IMR-90 (cell line): ENCODE results near the gene CDK6. TPM values are rescaled to one million over a fixed set of nuclear protein-coding genes. Genes with fewer than 3 reads are reported as not detected.

Source experiments
- NFE2L2 ChIP-seq: fragments of 150-350 bp; IDR thresholded peaks from 2 replicates; pipeline ENCODE4 v1.6.1; 2016; ENCODE audit warnings: low read depth, mild to moderate bottlenecking, low read length
- RAD21 ChIP-seq: IDR thresholded peaks from 2 replicates; pipeline ENCODE4 v1.6.1; 2012; ENCODE audit warnings: low read length, improper control_type of control experiment
- SMC3 ChIP-seq: fragments of 150-350 bp; IDR thresholded peaks from 2 replicates; pipeline ENCODE4 v1.6.1; 2016; ENCODE audit warnings: low read depth, mild to moderate bottlenecking, antibody characterized with exemption, low read length, moderate library complexity
- polyA plus RNA-seq, 3 experiments: library from polyadenylated mRNA; depleted of rRNA; stranded (reverse); fragments of >200 nt; gene quantifications; 2 replicates each; pipeline ENCODE4 v1.2.3, GENCODE V29; 2012; ENCODE audit warnings: low replicate concordance in 1 of 3
- total RNA-seq: library from RNA; depleted of rRNA; stranded (reverse); fragments of >200 nt; gene quantifications from 2 replicates; pipeline ENCODE4 v1.2.3, GENCODE V29; 2012

Gene CDK6
- total and polyA plus RNA-seq, 2 of the 4 experiments (the other 2 are of a cell fraction), result 21.5 to 195 TPM

- TF ChIP-seq RAD21 (peak; percentile 22), NFE2L2 (no peak), SMC3 (no peak; the same call in 1 of the 2 replicates)
Measured at GRCh38 chr7:92831716-92832533, 4.4 kb downstream of the CDK6 start (continued).
